ENCODE data around the gene RAD51B.
A peak's percentile ranks its signal among the peaks of the same experiment; 100 is the strongest.

RAD51B gene

GRCh38 chr14:67837011-67837624, 17.5 kb downstream of the RAD51B start:
- DNase-seq: peak; percentile 81

GRCh38 chr14:67846029-67846610, 26.5 kb downstream of the RAD51B start:
- DNase-seq: no peak

GRCh38 chr14:67850066-67850830, 30.7 kb downstream of the RAD51B start:
- DNase-seq: no peak

GRCh38 chr14:67851785-67852410, 32.3 kb downstream of the RAD51B start:
- no peak for DNase-seq

- DNase-seq: no peak
Observed at GRCh38 chr14:67852926-67853604, 33.5 kb downstream of the RAD51B start.

- no peak for DNase-seq
Observed at GRCh38 chr14:67853715-67854114, 34.1 kb downstream of the RAD51B start.

GRCh38 chr14:67856827-67857226, 37.2 kb downstream of the RAD51B start:
- DNase-seq: peak; percentile 14

GRCh38 chr14:67857778-67858350, 38.3 kb downstream of the RAD51B start:
- no peak for DNase-seq

- DNase-seq: no peak
Observed at GRCh38 chr14:67859169-67859749, 39.7 kb downstream of the RAD51B start.

GRCh38 chr14:67863223-67863622, 43.6 kb downstream of the RAD51B start:
- DNase-seq: no peak

- DNase-seq: peak; percentile 18
Observed at GRCh38 chr14:67875175-67876006, 55.8 kb downstream of the RAD51B start.

GRCh38 chr14:67879026-67879425, 59.4 kb downstream of the RAD51B start:
- DNase-seq: no peak

- DNase-seq: peak; percentile 10
Observed at GRCh38 chr14:67881225-67881624, 61.6 kb downstream of the RAD51B start.

GRCh38 chr14:67882986-67883555, 63.5 kb downstream of the RAD51B start:
- DNase-seq: no peak

GRCh38 chr14:67883717-67884116, 64.1 kb downstream of the RAD51B start:
- DNase-seq: peak; percentile 10

GRCh38 chr14:67886191-67886590, 66.6 kb downstream of the RAD51B start:
- no peak for DNase-seq

GRCh38 chr14:67887478-67887877, 67.9 kb downstream of the RAD51B start:
- DNase-seq: no peak

GRCh38 chr14:67889455-67889854, 69.9 kb downstream of the RAD51B start:
- DNase-seq: no peak

GRCh38 chr14:67892466-67893100, 73.0 kb downstream of the RAD51B start:
- DNase-seq: no peak

- no peak for DNase-seq
Observed at GRCh38 chr14:67900231-67900630, 80.7 kb downstream of the RAD51B start.
